Motor neuron (in vitro differentiated cells): ENCODE results near the gene ATXN1. TPM values are rescaled to one million over a fixed set of nuclear protein-coding genes. Genes with fewer than 3 reads are reported as not detected.
A peak's percentile ranks its signal among the peaks of the same experiment; 100 is the strongest.

Experiments used
- ATAC-seq, 8 experiments: fragments of 200-7000 bp; cut with Tn5 transposase; replicated peaks in 6 of 8; 2 replicates each; pipeline ENCODE4 v1.8.0; 2021; ENCODE audit warnings: mild to moderate bottlenecking in 8 of 8, moderate library complexity in 8 of 8
- H3K27ac ChIP-seq, 2 donors: fragments of 250-450 bp; sonication (Bioruptor Pico); 2 replicates each; pipeline ENCODE4 v1.9.0; 2021; ENCODE audit warnings: antibody characterized with exemption in 2 of 2, mild to moderate bottlenecking in 2 of 2, moderate library complexity in 1 of 2
- H3K4me1 ChIP-seq, 2 donors: fragments of 250-450 bp; sonication (Bioruptor Pico); replicated peaks in 1 of 2; 2 replicates each; pipeline ENCODE4 v1.6.1; 2021; ENCODE audit warnings: antibody characterized with exemption in 2 of 2, mild to moderate bottlenecking in 2 of 2, moderate library complexity in 1 of 2
- H3K4me3 ChIP-seq, 5 donors: fragments of 250-450 bp; sonication (Bioruptor Pico); 2 replicates each; pipeline ENCODE4 v1.9.0; 2021; ENCODE audit warnings: antibody characterized with exemption in 5 of 5, mild to moderate bottlenecking in 5 of 5, moderate library complexity in 4 of 5
- WGBS, 10 experiments: fragments of 450-650 bp; shearing (Covaris generic); methylation state at CpG; one replicate each; pipeline ENCODE4 v1.0.0; 2022; 5-methylcytosine and 5-hydroxymethylcytosine counted together
- in situ Hi-C, 9 experiments: fragments of 400-800 bp; cut with MboI; loops; one replicate each; pipeline ENCODE4 v1.15.0; 2021; ENCODE audit warnings: low sequenced_read_pairs in 9 of 9, low pct_unique_long_range_greater_than_20kb in 2 of 9; ENCODE audit not compliant: unreplicated experiment in 9 of 9
- total RNA-seq, 8 experiments: library from RNA; unstranded; fragments of 300-600 nt; gene quantifications; 2 replicates each; pipeline versions ENCODE4 v1.2.3 to v1.2.4, GENCODE V29; 2022

The ATXN1 gene
- total RNA-seq, 8 experiments from 2014 or later, result 8.9 to 64.9 (median 18.3) TPM

DNA sequence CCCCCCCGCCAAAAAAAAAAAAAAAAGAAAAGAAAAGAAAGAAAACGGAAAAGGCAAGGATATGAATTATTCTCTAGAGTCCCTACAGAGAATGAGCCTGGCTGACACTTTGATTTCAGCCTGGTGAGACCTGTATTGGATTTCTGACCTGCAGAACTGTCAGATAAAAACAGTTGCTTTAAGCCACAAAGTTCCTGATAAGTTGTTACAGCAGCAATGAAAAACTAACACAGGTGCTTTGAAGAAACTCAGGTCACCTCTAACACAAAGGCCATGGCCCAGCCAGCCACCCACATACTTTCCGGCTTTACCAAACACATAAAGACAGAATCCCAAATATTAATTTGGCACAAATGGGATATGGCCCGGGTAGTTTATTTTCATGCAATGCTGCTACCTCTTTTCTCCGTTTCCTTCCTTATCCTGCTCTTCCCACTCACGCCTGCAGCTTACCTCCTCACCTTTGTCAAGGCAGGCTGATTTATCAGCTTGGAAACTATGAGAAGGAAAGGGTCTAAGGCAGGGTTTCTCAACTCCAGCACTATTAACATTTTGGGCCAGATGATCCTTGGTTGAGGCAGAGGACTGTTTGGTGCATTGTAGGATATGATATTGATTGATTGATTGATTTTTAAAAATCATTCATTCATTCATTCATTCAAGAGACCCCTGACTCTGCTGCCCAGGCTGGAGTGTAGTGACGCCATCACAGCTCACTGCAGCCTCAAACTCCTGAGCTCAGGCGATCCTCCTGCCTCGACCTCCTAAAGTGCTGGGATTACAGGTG lies 88.1 kb downstream of the ATXN1 start:
- no peak overlapping the region for H3K4me3 ChIP-seq
- H3K27ac ChIP-seq, result no peak overlapping the region
- no peaks in the 10 kb centered on the region for H3K4me1 ChIP-seq
- in situ Hi-C loops, result no loop called here
- no peak for ATAC-seq
- 87 to 100% (median 93%) methylated on average over 2 to 7 of the region's 9 CpGs; no CpG with 5 or more reads in 1 of the 10 experiments for WGBS, 10 experiments

DNA sequence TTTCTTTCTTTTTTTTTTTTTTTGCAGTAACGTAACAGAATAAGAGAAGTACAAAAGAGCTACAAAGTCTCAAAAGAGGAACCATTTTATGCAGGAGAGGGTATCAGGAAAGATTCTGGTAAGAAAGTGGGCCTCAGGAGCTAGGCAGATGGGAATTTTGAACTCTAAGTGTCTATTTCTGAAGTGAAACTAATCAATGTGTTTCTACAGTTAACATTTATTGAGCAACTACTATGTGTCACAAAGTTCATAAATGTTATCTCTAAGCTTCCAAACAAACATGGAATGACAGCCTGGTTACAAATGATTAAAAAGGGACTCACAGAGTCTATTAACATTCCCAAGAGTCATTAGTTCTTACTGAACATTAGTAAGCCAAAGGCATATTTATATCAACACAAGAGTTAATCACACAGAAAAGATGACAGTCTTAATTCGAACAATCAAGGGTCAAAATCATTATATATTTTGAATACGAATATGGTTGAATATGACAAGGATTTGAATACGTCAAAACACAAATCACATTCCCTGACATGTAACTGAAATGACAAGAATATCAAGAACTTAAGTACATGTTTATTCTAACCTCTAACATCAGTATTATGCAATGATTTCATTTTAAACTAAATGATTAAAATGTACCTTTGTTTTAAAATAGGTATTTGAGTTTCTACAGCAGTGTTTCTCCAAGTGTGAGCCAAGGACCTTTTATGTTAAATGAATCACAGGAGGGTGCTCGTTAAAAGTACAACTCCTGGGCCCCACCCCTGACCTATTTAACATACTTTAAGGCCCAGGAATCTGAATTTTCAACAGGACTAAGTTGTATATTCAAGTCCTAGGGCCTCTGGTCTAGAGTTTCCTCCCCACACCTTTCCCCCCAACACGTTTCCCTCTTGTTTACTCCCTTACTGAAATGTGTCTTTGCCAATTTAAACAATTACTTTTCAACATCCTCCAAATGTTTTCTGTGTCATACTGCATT lies 89.7 kb downstream of the ATXN1 start:
- Histone ChIP-seq H3K27ac (no peak overlapping the region), H3K4me3 (no peak overlapping the region), H3K4me1 (no peaks in the 10 kb centered on the region)
- in situ Hi-C loops, result no loop called here
- WGBS, 10 experiments, result 48 to 100% (median 81%) methylated on average over 2 to 6 of the region's 6 CpGs
- no peak for ATAC-seq

DNA sequence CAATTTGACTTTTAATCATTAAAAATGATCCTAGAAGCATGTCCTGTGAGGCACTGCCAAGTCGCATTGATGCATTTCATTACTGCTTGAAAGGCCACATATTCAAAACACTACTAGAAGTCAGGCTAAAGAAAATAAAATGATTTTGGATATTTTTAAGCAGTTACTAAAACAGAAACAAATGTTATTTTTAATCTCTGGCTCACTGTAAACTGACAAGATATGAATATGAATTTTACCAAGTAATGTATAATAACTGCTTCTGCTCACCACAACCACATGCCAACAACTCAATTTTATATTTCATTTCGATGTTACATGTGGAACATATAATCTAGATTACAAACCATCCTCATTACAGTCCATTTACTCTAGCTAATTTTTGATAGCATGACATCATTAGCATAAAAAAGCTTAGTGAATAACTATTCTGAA lies 90.6 kb downstream of the ATXN1 start:
- Histone ChIP-seq H3K4me1 (no peaks in the 10 kb centered on the region), H3K4me3 (no peak overlapping the region), H3K27ac (no peak overlapping the region)
- ATAC-seq, result no peak
- in situ Hi-C loops, result no loop called here
- WGBS, 10 experiments, result 6 to 100% (median 88%) methylated on average over 1 to 2 of the region's 2 CpGs

DNA sequence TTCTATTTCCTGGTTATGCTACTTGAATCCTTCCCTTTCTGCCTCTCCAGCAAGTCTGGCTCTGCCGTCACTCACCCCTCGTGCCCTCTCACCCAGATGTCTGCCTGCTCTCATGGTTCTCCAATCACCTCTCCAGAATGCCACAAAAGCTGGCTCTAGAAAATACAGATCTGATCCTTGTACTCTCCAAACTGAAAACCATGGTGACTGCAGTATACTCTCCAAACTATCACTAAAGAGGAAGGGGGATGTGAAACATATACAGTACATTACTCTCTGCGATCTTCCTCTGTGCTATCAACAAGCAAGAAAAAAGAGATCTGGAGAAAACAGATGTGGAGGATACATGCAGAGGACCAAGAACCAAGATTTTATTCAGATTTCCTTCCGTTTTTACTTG lies 91.1 kb downstream of the ATXN1 start:
- WGBS, 10 experiments, result 0 to 90% (median 62%) methylated on average over 1 to 4 of the region's 4 CpGs; no CpG with 5 or more reads in 1 of the 10 experiments
- Histone ChIP-seq H3K4me1 (no peaks in the 10 kb centered on the region), H3K27ac (no peak overlapping the region), H3K4me3 (no peak overlapping the region)
- ATAC-seq, result peak in 2 of 8 experiments; percentile 11 to 25
- in situ Hi-C loops, result no loop called here

DNA sequence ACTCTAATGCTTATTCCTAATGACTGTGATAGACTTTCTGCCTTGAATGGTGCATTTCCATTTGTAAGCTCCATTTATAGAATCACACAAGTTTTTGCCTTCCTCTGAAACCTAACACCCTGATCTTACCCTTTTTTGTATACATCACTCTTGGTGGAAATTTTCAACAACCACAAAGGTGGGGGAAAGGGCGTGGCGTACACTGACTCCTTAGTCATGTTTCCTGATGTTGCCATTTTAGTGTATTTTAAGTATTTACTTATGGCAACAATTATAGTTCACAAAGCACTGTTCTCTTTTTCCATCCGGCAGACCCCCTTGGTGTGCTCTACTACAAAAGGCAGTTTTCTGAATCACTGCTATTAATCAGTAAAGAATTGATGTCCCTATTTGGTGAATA lies 92.0 kb downstream of the ATXN1 start:
- H3K27ac ChIP-seq, result no peak overlapping the region
- WGBS, 10 experiments, result 0 to 98% (median 90%) methylated on average over 1 to 3 of the region's 3 CpGs; no CpG with 5 or more reads in 2 of the 10 experiments
- H3K4me1 ChIP-seq, result no peaks in the 10 kb centered on the region
- in situ Hi-C loops, result no loop called here
- no peak overlapping the region for H3K4me3 ChIP-seq
- peak in 2 of 8 experiments; percentile 78 to 79 for ATAC-seq

DNA sequence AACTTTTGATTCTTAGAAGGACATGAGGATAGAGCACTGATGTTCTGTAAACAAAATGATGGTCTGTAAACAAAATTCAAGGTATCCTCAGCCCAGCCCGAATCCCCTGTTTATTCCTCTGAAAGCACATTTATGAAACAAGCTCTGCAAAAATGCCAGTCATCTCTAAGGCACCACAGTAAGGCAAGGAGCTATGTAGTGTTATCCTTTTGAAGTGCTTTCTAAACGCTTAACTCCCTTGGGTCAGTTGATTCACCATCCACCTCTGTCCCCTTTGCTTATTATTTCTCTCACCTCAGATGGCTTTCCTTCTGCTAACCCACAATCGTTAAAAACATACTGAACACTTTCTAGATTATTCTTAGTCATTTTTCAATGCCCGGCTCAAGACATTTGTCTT lies 93.8 kb downstream of the ATXN1 start:
- in situ Hi-C loops, result no loop called here
- 83 to 100% (median 90%) methylated on average over 1 to 4 of the region's 4 CpGs; no CpG with 5 or more reads in 1 of the 10 experiments for WGBS, 10 experiments
- Histone ChIP-seq H3K27ac (no peak overlapping the region), H3K4me3 (no peak overlapping the region), H3K4me1 (no peaks in the 10 kb centered on the region)
- no peak for ATAC-seq

DNA sequence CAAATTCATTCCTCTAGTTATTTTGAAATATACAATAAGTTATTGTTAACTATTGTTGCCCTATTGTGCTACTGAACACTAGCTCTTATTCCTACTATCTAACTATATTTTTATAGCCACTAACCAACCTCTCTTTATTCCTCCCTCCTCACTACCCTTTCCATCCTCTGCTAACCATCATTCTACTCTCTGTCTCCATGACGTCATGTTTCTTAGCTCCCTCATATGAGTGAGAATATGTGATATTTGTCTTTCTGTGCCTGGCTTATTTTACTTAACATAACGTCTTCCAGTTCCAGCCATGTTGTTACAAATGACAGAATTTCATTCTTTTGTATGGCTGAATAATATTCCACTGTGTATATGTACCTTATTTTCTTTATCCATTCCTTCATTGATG lies 95.3 kb downstream of the ATXN1 start:
- Histone ChIP-seq H3K4me3 (no peak overlapping the region), H3K4me1 (no peaks in the 10 kb centered on the region), H3K27ac (no peak overlapping the region)
- ATAC-seq, result no peak
- WGBS, 10 experiments, result 75 to 100% (median 95%) methylated on average over 1 to 2 of the region's 2 CpGs
- in situ Hi-C loops, result no loop called here

DNA sequence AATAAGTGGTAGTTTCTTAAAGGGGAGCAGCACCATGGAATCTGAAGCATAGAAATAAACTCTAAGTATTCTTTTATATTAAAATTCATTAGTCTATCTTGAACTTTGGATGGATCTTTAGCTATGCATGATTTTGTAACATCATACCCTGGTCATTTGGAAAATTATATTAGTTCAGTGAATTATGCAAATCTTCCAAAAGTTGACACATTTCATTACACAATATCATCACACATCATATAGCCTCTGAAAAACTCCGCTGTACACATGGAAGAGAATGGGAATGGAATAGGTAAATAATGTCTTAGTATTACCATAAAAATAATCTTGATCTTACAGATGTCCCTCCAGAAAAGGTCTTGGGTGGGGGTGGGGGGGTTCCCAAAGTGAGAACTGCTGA lies 96.1 kb downstream of the ATXN1 start:
- Histone ChIP-seq H3K4me3 (no peak overlapping the region), H3K27ac (no peak overlapping the region), H3K4me1 (no peaks in the 10 kb centered on the region)
- ATAC-seq, result no peak
- in situ Hi-C loops, result no loop called here
- WGBS, 10 experiments, result 100% methylated on average over 1 of the region's 1 CpG; no CpG with 5 or more reads in 5 of the 10 experiments

DNA sequence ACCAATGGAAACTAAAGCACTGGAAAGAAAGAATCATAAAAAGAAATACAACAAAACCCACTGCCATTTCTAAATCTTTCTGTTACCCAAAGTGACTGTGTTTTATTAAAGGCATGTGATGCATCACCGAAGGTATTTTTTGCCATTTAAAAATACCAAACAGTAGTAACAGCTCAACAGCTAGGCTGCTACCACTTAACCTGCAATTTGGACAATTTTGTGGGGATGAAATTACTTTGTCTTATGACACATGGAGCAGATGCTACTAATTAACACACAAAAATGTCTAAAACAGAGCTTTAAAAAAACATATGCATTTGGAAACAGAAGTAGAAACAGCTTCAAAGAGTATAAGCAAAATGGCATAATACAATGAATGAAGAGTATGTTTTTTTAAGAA lies 97.4 kb downstream of the ATXN1 start:
- ATAC-seq, result no peak
- 0 to 100% (median 95%) methylated on average over 1 of the region's 1 CpG; no CpG with 5 or more reads in 4 of the 10 experiments for WGBS, 10 experiments
- H3K4me3 ChIP-seq, result no peak overlapping the region
- H3K4me1 ChIP-seq, result peaks cover 0 to under 1% of the 10 kb centered on the region in 2 donors
- H3K27ac ChIP-seq, result no peak overlapping the region
- in situ Hi-C loops, result no loop called here

DNA sequence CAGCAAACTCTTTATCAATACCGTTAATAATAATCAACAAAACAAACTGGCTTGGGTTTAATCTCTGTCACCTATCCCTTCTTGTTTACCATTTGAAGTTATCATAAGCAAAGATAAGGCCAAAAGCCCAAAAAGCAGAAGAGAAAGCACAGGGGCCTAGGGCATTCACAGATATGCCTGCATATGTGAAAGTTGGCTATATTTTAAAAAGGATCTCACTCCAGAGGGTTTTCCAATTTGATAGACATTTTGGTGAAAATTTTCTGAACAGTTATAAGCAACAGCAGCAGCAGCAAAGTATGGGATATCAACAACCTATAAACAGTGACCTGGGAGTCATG lies 101.1 kb downstream of the ATXN1 start:
- no peak overlapping the region for H3K27ac ChIP-seq
- peaks cover 0 to 6% of the 10 kb centered on the region in 2 donors for H3K4me1 ChIP-seq
- no peak for ATAC-seq
- WGBS, 10 experiments, result 80 to 100% (median 100%) methylated on average over 1 of the region's 1 CpG; no CpG with 5 or more reads in 3 of the 10 experiments
- H3K4me3 ChIP-seq, result no peak overlapping the region
- in situ Hi-C loops, result no loop called here

DNA sequence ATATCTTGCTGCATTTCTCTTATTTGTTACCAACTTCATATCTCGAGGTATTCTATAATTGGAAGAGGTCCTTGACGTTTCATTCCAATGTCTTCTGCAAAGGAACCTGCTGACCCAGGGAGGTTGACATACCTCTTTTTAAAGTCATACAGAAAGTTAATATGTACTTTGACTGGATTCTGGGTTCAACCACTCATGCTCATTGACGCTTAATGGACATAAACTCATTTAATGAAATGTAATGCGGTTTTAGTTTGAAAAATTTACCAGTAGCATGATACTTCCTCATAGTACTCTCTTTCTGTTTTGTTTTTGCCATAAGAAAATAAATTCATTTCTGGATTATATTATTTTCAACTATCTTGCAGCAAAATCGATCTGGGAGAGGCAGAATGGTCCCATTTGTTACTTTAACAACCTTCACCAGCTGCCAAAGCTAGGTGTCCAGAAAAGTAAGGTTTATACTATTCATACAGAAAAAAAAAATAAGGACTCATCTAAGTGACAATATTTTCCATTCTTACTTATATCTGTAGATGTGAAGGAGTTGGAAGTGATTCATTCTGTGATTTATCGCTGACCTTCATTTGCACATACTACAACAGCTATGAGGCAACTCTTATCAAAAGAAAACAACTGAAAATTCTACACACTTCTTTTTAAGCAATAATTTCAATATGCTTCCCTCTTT lies 101.6 kb downstream of the ATXN1 start:
- 80 to 100% (median 90%) methylated on average over 4 to 6 of the region's 6 CpGs; no CpG with 5 or more reads in 1 of the 10 experiments for WGBS, 10 experiments
- in situ Hi-C loops, result no loop called here
- Histone ChIP-seq H3K4me3 (no peak overlapping the region), H3K27ac (no peak overlapping the region), H3K4me1 (peaks cover 0 to 6% of the 10 kb centered on the region in 2 donors)
- no peak for ATAC-seq

DNA sequence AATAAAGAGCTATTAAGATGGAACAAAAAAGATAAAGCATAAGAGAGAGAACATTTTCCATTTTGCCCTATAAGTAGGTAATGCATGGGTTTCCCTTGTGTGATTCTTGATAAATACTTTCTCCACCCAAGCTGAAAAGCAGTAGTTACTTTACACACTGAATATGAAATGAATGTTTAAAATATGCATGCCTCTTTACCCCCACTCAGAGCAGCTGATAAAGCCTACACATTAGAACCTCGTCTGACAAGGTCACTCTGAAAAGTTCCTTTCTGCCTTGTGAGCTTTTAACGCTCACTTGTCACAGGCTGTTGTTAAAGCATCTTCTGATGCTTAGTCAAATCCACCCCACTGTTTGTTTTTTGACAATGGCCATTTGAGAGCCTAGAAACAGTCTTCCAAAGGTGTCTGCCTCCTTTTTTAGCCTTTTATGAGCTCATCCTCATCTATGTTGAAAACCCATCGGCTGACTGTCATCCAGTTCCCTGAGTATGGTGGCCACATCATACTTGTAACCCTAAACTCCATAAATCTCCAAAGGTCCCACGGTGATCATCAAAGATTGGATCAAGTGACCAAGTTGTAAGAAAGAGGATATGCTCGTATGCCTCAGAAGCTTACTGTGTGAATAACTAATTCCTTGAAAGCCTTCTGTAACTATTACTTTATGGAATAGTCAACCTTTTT lies 102.8 kb downstream of the ATXN1 start:
- H3K4me3 ChIP-seq, result no peak overlapping the region
- WGBS, 10 experiments, result 30 to 80% (median 51%) methylated on average over 1 to 4 of the region's 5 CpGs; no CpG with 5 or more reads in 2 of the 10 experiments
- in situ Hi-C loops, result no loop called here
- no peak overlapping the region for H3K27ac ChIP-seq
- peak in 6 of 8 experiments; percentile 12 to 54 (median 37) for ATAC-seq
- peaks cover 0 to 6% of the 10 kb centered on the region in 2 donors for H3K4me1 ChIP-seq
